HCT116 (cell line): ENCODE data around the gene KDM3B. TPM values are rescaled to one million over a fixed set of nuclear protein-coding genes. Genes with fewer than 3 reads are reported as not detected.

Source experiments
- ATAC-seq: fragments of 200-7000 bp; cut with Tn5 transposase; 2 replicates; pipeline ENCODE4 v1.9.1; 2020; ENCODE audit warnings: mild to moderate bottlenecking, moderate library complexity
- Bru-seq: library from RNA; stranded (reverse); fragments of 400-500 nt; gene quantifications from one replicate; lab custom pipeline; 2021; lab: Mats Ljungman, UMichigan
- BruChase-seq, 2 experiments: library from RNA; stranded (reverse); fragments of 400-500 nt; gene quantifications; one replicate each; lab custom pipeline; 2021; lab: Mats Ljungman, UMichigan
- BruUV-seq: library from RNA; stranded (reverse); fragments of 400-500 nt; replicated peaks from 2 replicates; lab custom pipeline; 2021; lab: Mats Ljungman, UMichigan
- CTCF ChIA-PET: fragments of 300-600 bp; sonication (Branson Sonifier 250); formaldehyde crosslinking; loops from one replicate; lab custom pipeline; 2021; ENCODE audit warnings: antibody characterized with exemption; lab: Charles Lee
- POLR2A ChIA-PET: fragments of 300-600, 350-600 bp; sonication (Branson Sonifier 250); formaldehyde crosslinking; loops from one replicate; lab custom pipeline; 2021; ENCODE audit warnings: antibody characterized with exemption; lab: Charles Lee
- RAD21 ChIA-PET, 2 experiments: fragments of 300-600 bp; sonication (Branson Sonifier 250); formaldehyde crosslinking; loops; one replicate each; lab custom pipeline; 2023; ENCODE audit warnings: low total read pairs in 2 of 2; ENCODE audit not compliant: uncharacterized antibody in 2 of 2, unreplicated experiment in 2 of 2, low non-redundant PET in 1 of 2; lab: Charles Lee
- DNase-seq: peaks from one replicate; pipeline ENCODE4 v3.0.0-alpha.2; 2010; ENCODE audit warnings: low read depth, low spot score
- H2AFZ ChIP-seq: fragments of 200-600 bp; shearing (Covaris generic), sonication (generic); 2 replicates; pipeline ENCODE4 v1.6.1; 2017; ENCODE audit warnings: low read depth, mixed run types, mixed read lengths, antibody characterized with exemption, low read length; ENCODE audit not compliant: poor library complexity, severe bottlenecking
- H3K27ac ChIP-seq: 2 replicates; pipeline ENCODE4 v1.5.1; 2012; ENCODE audit warnings: low read depth, low read length
- H3K27me3 ChIP-seq: fragments of 200-600 bp; sonication (generic); 2 replicates; pipeline ENCODE4 v1.6.1; 2016; ENCODE audit warnings: mixed run types, low read length, mixed read lengths; ENCODE audit not compliant: insufficient read depth
- H3K36me3 ChIP-seq, 2 experiments: fragments of 200-500 bp in 1 of 2; fragments of 200-600 bp in 1 of 2; sonication (Bioruptor generic) in 1 of 2; sonication (generic) in 1 of 2; 2 replicates each; pipeline versions ENCODE4 v1.5.1 to v1.6.1; 2014 to 2016; ENCODE audit warnings: low read length in 2 of 2, inconsistent platforms in 1 of 2, mixed read lengths in 1 of 2, mixed run types in 1 of 2; ENCODE audit not compliant: insufficient read depth in 2 of 2, control insufficient read depth in 1 of 2
- H3K4me1 ChIP-seq, 2 experiments: fragments of 200-600 bp in 1 of 2; sonication (generic) in 1 of 2; 2 replicates each; pipeline versions ENCODE4 v1.5.1 to v1.6.1; 2012 to 2017; ENCODE audit warnings: low read length in 2 of 2, inconsistent platforms in 1 of 2, mild to moderate bottlenecking in 1 of 2, mixed read lengths in 1 of 2, mixed run types in 1 of 2, moderate library complexity in 1 of 2; ENCODE audit not compliant: insufficient read depth in 2 of 2, control insufficient read depth in 1 of 2
- H3K4me2 ChIP-seq: fragments of 200-600 bp; sonication (generic); 2 replicates; pipeline ENCODE4 v1.6.1; 2017; ENCODE audit warnings: mixed run types, low read length, mixed read lengths
- H3K4me3 ChIP-seq, 2 experiments: fragments of 200-600 bp in 1 of 2; sonication (generic) in 1 of 2; replicated peaks in 1 of 2; 2 replicates each; pipeline ENCODE4 v1.5.1; 2011 to 2016; ENCODE audit warnings: low read length in 2 of 2, control low read depth in 1 of 2, low read depth in 1 of 2, mild to moderate bottlenecking in 1 of 2, mixed read lengths in 1 of 2, mixed run types in 1 of 2
- H3K79me2 ChIP-seq: fragments of 200-600 bp; sonication (generic); 2 replicates; pipeline ENCODE4 v1.6.1; 2017; ENCODE audit warnings: mild to moderate bottlenecking, mixed run types, low read length, moderate library complexity, mixed read lengths; ENCODE audit not compliant: insufficient read depth
- H3K9ac ChIP-seq: fragments of 200-600 bp; sonication (generic); 2 replicates; pipeline ENCODE4 v1.6.1; 2016; ENCODE audit warnings: low read length, mixed read lengths
- H3K9me2 ChIP-seq: fragments of 200-600 bp; sonication (generic), shearing (Covaris generic); 2 replicates; pipeline ENCODE4 v1.6.1; 2017; ENCODE audit warnings: mixed run types, mild to moderate bottlenecking, moderate library complexity; ENCODE audit not compliant: insufficient read depth
- H3K9me3 ChIP-seq, 2 experiments: fragments of 200-500 bp in 1 of 2; fragments of 200-600 bp in 1 of 2; sonication (Bioruptor generic) in 1 of 2; sonication (generic) in 1 of 2; 2 replicates each; pipeline ENCODE4 v1.6.1; 2014 to 2017; ENCODE audit warnings: low read length in 2 of 2, mixed read lengths in 2 of 2, inconsistent platforms in 1 of 2, low read depth in 1 of 2, mild to moderate bottlenecking in 1 of 2, mixed run types in 1 of 2, moderate library complexity in 1 of 2; ENCODE audit not compliant: control insufficient read depth in 1 of 2, insufficient read depth in 1 of 2
- H4K20me1 ChIP-seq: fragments of 200-600 bp; sonication (generic), shearing (Covaris generic); 2 replicates; pipeline ENCODE4 v1.6.1; 2017; ENCODE audit warnings: mixed run types, mild to moderate bottlenecking, moderate library complexity; ENCODE audit not compliant: insufficient read depth
- ATF3 ChIP-seq: IDR thresholded peaks from 2 replicates; pipeline ENCODE4 v1.6.1; 2012
- ELF1 ChIP-seq: IDR thresholded peaks from 2 replicates; pipeline ENCODE4 v1.6.1; 2012; ENCODE audit warnings: low read depth, borderline replicate concordance
- EZH2 ChIP-seq: fragments of 200-600 bp; sonication (generic); IDR thresholded peaks from 2 replicates; pipeline ENCODE4 v1.6.1; 2017; ENCODE audit warnings: antibody characterized with exemption, mixed run types
- EZH2phosphoT487 ChIP-seq: fragments of 200-600 bp; IDR thresholded peaks from 2 replicates; pipeline ENCODE4 v1.6.1; 2018; ENCODE audit warnings: antibody characterized with exemption, borderline replicate concordance
- FOSL1 ChIP-seq: IDR thresholded peaks from 2 replicates; pipeline ENCODE4 v1.6.1; 2012; ENCODE audit warnings: low read depth
- JUND ChIP-seq: IDR thresholded peaks from 2 replicates; pipeline ENCODE4 v1.6.1; 2012
- MAX ChIP-seq: IDR thresholded peaks from 2 replicates; pipeline ENCODE4 v1.6.1; 2012
- SRF ChIP-seq: IDR thresholded peaks from 2 replicates; pipeline ENCODE4 v1.6.1; 2012; ENCODE audit warnings: low read depth
- TCF7L2 ChIP-seq: IDR thresholded peaks from 2 replicates; pipeline ENCODE4 v1.7.0; 2011; ENCODE audit warnings: borderline replicate concordance, inconsistent platforms; ENCODE audit not compliant: insufficient read depth, insufficient read length; ENCODE audit errors: extremely low read depth
- YY1 ChIP-seq: IDR thresholded peaks from 2 replicates; pipeline ENCODE4 v1.6.1; 2011; ENCODE audit warnings: low read length, low read depth, moderate library complexity, mild to moderate bottlenecking; ENCODE audit not compliant: insufficient replicate concordance; ENCODE audit errors: extremely low read depth
- ZFX ChIP-seq: fragments of 450-650 bp; IDR thresholded peaks from 2 replicates; pipeline ENCODE4 v1.6.1; 2017
- ZNF274 ChIP-seq: fragments of 200-500 bp; sonication (Bioruptor generic); IDR thresholded peaks from 2 replicates; pipeline ENCODE4 v1.6.1; 2014; ENCODE audit warnings: mild to moderate bottlenecking, low read depth, low read length, inconsistent platforms
- intact Hi-C: fragments of 100-400 bp; cut with micrococcal nuclease; formaldehyde crosslinking; loops from 2 replicates; pipeline ENCODE4 v1.10.0; 2022
- long read RNA-seq: library from polyadenylated mRNA; unstranded; transcript quantifications from one replicate; pipeline ENCODE4 v2.0.0, GENCODE V29; 2021; ENCODE audit not compliant: unreplicated experiment
- polyA plus RNA-seq: library from polyadenylated mRNA; unstranded; fragments of >200 nt; gene quantifications from 2 replicates; pipeline ENCODE4 v1.2.1, GENCODE V29; 2012; ENCODE audit warnings: missing spikeins
- total RNA-seq: library from RNA; stranded (reverse); gene quantifications from one replicate; pipeline ENCODE4 v1.2.1, GENCODE V29; 2021; ENCODE audit not compliant: unreplicated experiment
- TF ChIP-seq, protein P1 (sequence below): IDR thresholded peaks from 2 replicates; pipeline ENCODE4 v1.6.1; 2012; ENCODE audit warnings: low read depth

Gene KDM3B, protein sequence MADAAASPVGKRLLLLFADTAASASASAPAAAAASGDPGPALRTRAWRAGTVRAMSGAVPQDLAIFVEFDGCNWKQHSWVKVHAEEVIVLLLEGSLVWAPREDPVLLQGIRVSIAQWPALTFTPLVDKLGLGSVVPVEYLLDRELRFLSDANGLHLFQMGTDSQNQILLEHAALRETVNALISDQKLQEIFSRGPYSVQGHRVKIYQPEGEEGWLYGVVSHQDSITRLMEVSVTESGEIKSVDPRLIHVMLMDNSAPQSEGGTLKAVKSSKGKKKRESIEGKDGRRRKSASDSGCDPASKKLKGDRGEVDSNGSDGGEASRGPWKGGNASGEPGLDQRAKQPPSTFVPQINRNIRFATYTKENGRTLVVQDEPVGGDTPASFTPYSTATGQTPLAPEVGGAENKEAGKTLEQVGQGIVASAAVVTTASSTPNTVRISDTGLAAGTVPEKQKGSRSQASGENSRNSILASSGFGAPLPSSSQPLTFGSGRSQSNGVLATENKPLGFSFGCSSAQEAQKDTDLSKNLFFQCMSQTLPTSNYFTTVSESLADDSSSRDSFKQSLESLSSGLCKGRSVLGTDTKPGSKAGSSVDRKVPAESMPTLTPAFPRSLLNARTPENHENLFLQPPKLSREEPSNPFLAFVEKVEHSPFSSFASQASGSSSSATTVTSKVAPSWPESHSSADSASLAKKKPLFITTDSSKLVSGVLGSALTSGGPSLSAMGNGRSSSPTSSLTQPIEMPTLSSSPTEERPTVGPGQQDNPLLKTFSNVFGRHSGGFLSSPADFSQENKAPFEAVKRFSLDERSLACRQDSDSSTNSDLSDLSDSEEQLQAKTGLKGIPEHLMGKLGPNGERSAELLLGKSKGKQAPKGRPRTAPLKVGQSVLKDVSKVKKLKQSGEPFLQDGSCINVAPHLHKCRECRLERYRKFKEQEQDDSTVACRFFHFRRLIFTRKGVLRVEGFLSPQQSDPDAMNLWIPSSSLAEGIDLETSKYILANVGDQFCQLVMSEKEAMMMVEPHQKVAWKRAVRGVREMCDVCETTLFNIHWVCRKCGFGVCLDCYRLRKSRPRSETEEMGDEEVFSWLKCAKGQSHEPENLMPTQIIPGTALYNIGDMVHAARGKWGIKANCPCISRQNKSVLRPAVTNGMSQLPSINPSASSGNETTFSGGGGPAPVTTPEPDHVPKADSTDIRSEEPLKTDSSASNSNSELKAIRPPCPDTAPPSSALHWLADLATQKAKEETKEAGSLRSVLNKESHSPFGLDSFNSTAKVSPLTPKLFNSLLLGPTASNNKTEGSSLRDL (N-terminal part only)
- total RNA-seq (65.1 TPM), Bru-seq, nascent RNA (percentile 85 among the genes with signal in this experiment), BruChase-seq, experiment 1, labeled RNA remaining after a 6-hour chase (percentile 88 among the genes with signal in this experiment), BruChase-seq, experiment 2, labeled RNA remaining after a 2-hour chase (percentile 85 among the genes with signal in this experiment)
- 33.8 and 41.9 TPM in 2 replicates for polyA plus RNA-seq
- long read RNA-seq, full-length matches to known transcripts = 2 of 108 reads
- long read RNA-seq, partial matches to known transcripts = 98 of 108 reads
- long read RNA-seq, other reads (novel, unspliced or antisense) = 8 of 108 reads

DNA sequence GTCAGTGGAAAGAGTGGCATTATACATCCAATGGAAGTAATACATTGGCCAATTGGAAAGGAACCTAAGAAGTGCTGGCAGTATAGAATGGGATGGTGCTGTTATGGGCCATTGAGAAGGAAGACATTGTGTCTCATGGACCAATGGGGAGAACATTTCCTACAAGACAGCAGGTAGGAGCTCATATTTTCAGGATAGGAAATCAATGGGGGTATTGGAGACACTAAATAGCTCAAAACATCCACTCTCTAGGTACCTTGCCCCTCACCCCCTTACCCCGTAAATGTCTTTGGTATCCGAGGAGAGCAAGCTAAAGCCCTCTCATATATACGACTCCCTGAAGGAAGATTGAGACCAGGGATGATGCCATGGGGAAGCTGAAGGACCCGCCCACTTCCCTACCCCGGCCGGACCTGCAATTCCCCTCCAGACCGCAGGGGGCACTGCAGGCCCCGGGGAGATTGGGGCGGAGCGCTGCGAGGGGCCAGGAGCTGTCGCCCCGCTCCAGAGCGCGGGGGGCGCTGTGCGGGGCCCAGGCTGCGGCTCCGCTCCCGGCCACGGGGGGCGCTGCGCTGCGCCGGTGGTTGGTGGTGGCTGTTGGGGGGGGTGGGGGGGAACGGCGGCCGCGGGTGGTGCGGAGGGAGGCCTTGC, at the start of gene KDM3B:
Gene KDM3B (plus strand): TSS at position 615 of the 651 bp plus-strand sequence. CDS start 111 bp downstream, outside the sequence.
- no TSS peak for BruUV-seq
- Histone ChIP-seq H3K79me2 (peaks cover 43% of the 10 kb centered on the region), H4K20me1 (0 out of 2 replicates have a peak, but pooled peaks cover 4% of the 10 kb centered on the region), H3K9ac (peak within 1 kb of the TSS; percentile 95), H3K36me3 (peaks cover 6 to 11% of the 10 kb centered on the region in 2 experiments; a peak in 3 of 4 replicates), H2AFZ (no peak within 1 kb of the TSS), H3K9me2 (no peaks in the 10 kb centered on the region), H3K9me3 (peaks cover 0 to 18% of the 10 kb centered on the region in 2 experiments; a peak in 2 of 4 replicates), H3K27me3 (no peaks in the 10 kb centered on the region), H3K4me2 (peak within 1 kb of the TSS; percentile 81), H3K27ac (peak within 1 kb of the TSS; percentile 90), H3K4me3 (peak within 1 kb of the TSS; percentile 83 to 98), H3K4me1 (peaks cover 0 to 13% of the 10 kb centered on the region in 2 experiments; a peak in 2 of 4 replicates)
- ATAC-seq (peak; percentile 84), DNase-seq (peak; percentile 76)
- CTCF ChIA-PET = interaction anchor here (0.7 to 4.6 kb wide), 14 partner anchors 11 to 173 kb away, joined by 3 to 40 read pairs (median 4); partner anchors contain the start of genes CDC23, CDC25C, FAM53C and KIF20A
- POLR2A ChIA-PET = interaction anchor here (0.6 to 7.0 kb wide), 3 partner anchors 13 to 542 kb away, joined by 3 to 59 read pairs (median 4); partner anchors contain the start of genes CDC23 and FAM53C
- intact Hi-C loops = loop anchor here (5.0 kb wide), 1 partner anchor 175 kb away; the partner anchor contains the start of genes BRD8 and KIF20A
- RAD21 ChIA-PET = no interaction called here
- peak; percentile 86 for TF ChIP-seq YY1
- TF ChIP-seq ZNF274 = no peak
- no peak for TF ChIP-seq TCF7L2
- TF ChIP-seq SRF = peak; percentile 84
- TF ChIP-seq, protein P1, sequence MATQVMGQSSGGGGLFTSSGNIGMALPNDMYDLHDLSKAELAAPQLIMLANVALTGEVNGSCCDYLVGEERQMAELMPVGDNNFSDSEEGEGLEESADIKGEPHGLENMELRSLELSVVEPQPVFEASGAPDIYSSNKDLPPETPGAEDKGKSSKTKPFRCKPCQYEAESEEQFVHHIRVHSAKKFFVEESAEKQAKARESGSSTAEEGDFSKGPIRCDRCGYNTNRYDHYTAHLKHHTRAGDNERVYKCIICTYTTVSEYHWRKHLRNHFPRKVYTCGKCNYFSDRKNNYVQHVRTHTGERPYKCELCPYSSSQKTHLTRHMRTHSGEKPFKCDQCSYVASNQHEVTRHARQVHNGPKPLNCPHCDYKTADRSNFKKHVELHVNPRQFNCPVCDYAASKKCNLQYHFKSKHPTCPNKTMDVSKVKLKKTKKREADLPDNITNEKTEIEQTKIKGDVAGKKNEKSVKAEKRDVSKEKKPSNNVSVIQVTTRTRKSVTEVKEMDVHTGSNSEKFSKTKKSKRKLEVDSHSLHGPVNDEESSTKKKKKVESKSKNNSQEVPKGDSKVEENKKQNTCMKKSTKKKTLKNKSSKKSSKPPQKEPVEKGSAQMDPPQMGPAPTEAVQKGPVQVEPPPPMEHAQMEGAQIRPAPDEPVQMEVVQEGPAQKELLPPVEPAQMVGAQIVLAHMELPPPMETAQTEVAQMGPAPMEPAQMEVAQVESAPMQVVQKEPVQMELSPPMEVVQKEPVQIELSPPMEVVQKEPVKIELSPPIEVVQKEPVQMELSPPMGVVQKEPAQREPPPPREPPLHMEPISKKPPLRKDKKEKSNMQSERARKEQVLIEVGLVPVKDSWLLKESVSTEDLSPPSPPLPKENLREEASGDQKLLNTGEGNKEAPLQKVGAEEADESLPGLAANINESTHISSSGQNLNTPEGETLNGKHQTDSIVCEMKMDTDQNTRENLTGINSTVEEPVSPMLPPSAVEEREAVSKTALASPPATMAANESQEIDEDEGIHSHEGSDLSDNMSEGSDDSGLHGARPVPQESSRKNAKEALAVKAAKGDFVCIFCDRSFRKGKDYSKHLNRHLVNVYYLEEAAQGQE = no peak
- no peak for TF ChIP-seq EZH2phosphoT487
- TF ChIP-seq ATF3 = no peak
- TF ChIP-seq FOSL1 = no peak; the same call in 1 of the 2 replicates
- TF ChIP-seq MAX = no peak
- TF ChIP-seq ZFX = no peak
- TF ChIP-seq EZH2 = no peak
- TF ChIP-seq JUND = 0 out of 2 replicates have a peak, but pooled peaks have one; percentile 30
- no peak for TF ChIP-seq ELF1
